OCI-LY7 (cell line): Measurements from ENCODE around the gene COP1.

Experiments
- EZH2phosphoT487 ChIP-seq: fragments of 200-600 bp; sonication (generic); IDR thresholded peaks from 2 replicates; pipeline ENCODE4 v1.6.1; 2018; ENCODE audit warnings: low read depth, borderline replicate concordance, mild to moderate bottlenecking, mixed run types, antibody characterized with exemption, low read length, moderate library complexity, mixed read lengths
- TF ChIP-seq, protein P1 (sequence below): fragments of 200-600 bp; sonication (generic); conservative IDR thresholded peaks from 2 replicates; pipeline ENCODE4 v1.5.1; 2014; ENCODE audit warnings: mild to moderate bottlenecking, antibody characterized with exemption, low read length, moderate library complexity, mixed read lengths

DNA sequence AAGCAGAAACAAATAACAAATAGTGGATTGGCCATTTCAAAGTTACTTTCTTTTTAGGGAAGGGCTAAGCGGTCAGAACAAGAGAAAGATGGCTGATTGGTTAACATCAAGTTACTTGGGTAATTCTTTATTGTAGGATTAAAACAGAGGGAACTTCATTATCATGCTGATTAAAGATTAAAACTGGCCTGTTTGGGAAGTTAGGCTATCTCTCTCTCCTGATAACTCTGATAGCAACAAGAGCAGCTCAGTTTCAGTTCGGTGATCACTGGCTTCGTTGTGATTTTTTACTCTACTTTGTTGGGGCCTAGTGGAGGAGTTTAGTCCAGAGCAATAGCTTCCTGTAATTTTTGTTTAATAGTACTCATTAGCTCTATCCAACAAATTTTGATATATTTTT lies 20.5 kb upstream of the COP1 start:
- TF ChIP-seq, protein P1, sequence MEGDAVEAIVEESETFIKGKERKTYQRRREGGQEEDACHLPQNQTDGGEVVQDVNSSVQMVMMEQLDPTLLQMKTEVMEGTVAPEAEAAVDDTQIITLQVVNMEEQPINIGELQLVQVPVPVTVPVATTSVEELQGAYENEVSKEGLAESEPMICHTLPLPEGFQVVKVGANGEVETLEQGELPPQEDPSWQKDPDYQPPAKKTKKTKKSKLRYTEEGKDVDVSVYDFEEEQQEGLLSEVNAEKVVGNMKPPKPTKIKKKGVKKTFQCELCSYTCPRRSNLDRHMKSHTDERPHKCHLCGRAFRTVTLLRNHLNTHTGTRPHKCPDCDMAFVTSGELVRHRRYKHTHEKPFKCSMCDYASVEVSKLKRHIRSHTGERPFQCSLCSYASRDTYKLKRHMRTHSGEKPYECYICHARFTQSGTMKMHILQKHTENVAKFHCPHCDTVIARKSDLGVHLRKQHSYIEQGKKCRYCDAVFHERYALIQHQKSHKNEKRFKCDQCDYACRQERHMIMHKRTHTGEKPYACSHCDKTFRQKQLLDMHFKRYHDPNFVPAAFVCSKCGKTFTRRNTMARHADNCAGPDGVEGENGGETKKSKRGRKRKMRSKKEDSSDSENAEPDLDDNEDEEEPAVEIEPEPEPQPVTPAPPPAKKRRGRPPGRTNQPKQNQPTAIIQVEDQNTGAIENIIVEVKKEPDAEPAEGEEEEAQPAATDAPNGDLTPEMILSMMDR: no peak
- TF ChIP-seq EZH2phosphoT487: no peak
